Activated CD8-positive, alpha-beta T cell treated with anti-CD3 and anti-CD28 coated beads for 36 hours (primary cell): ENCODE measurements around the gene LFNG. TPM values are rescaled to one million over a fixed set of nuclear protein-coding genes. Genes with fewer than 3 reads are reported as not detected.

Source experiments
- ATAC-seq: fragments of 200-7000 bp; cut with Tn5 transposase; one replicate; pipeline ENCODE4 v1.10.0; 2021; ENCODE audit warnings: mild to moderate bottlenecking, moderate library complexity
- CTCF ChIA-PET: fragments of 350-600 bp; sonication (Branson Sonifier 250); formaldehyde crosslinking; loops from one replicate; lab custom pipeline; 2021; ENCODE audit warnings: antibody characterized with exemption; lab: Charles Lee
- POLR2A ChIA-PET: fragments of 350-600 bp; sonication (Branson Sonifier 250); formaldehyde crosslinking; loops from one replicate; lab custom pipeline; 2021; ENCODE audit warnings: antibody characterized with exemption; lab: Charles Lee
- DNase-seq: peaks from one replicate; pipeline ENCODE4 v3.0.0-alpha.2; 2020
- H3K27ac Mint-ChIP-seq: one replicate; pipeline ENCODE4 v1.8.0; 2021; ENCODE audit warnings: mild to moderate bottlenecking, mixed read lengths
- H3K27me3 Mint-ChIP-seq: one replicate; pipeline ENCODE4 v1.8.0; 2021; ENCODE audit warnings: mixed read lengths
- H3K36me3 Mint-ChIP-seq: one replicate; pipeline ENCODE4 v1.8.0; 2021; ENCODE audit warnings: low read depth, mixed read lengths
- H3K4me1 Mint-ChIP-seq: one replicate; pipeline ENCODE4 v1.8.0; 2021; ENCODE audit warnings: low read depth, mixed read lengths
- H3K4me3 Mint-ChIP-seq: one replicate; pipeline ENCODE4 v1.8.0; 2021; ENCODE audit warnings: mild to moderate bottlenecking, moderate library complexity, mixed read lengths
- H3K9me3 Mint-ChIP-seq: one replicate; pipeline ENCODE4 v1.8.0; 2021; ENCODE audit warnings: mixed read lengths
- intact Hi-C: fragments of 100-400 bp; cut with micrococcal nuclease; formaldehyde crosslinking; loops from one replicate; pipeline ENCODE4 v1.10.0; 2022
- total RNA-seq, 2 experiments: library from RNA; stranded (reverse); gene quantifications; one replicate each; pipeline ENCODE4 v1.2.3, GENCODE V29; 2021
- TF ChIP-seq, protein P1 (sequence below): fragments of 200-600 bp; IDR thresholded peaks from one replicate; pipeline ENCODE4 v1.8.0; 2022; ENCODE audit warnings: antibody characterized with exemption, mild to moderate bottlenecking

The LFNG gene
- total RNA-seq, 2 experiments from 2014 or later, result 50.6 TPM

DNA sequence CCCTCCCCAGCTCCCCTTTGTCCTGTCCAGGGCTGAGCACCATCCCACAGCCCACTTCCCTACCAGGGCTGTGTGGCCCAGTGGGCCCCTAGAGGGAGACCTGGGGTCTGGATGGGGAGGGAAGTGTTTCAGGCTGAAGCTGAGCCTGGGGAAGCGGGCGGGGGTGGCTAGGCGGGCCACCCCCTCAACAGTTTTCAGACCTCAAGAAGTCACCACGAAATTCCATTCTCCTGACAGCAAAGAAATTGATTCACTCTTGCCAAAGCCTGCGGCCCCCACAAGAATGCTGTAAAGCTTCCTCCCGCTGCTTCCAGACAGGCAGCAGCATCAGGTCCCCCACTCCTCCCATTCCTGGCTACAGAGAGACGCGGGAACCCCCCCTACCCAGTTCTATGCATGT, 2.5 kb upstream of the LFNG start:
- peaks cover 34% of the 10 kb centered on the region for H3K4me1 Mint-ChIP-seq
- no peak for DNase-seq
- no peaks in the 10 kb centered on the region for H3K9me3 Mint-ChIP-seq
- H3K27me3 Mint-ChIP-seq, result no peaks in the 10 kb centered on the region
- ChIA-PET CTCF (interaction anchor here (1.2 kb wide), 1 partner anchor 104 kb away, joined by 3 read pairs; no protein-coding TSS in a partner anchor), POLR2A (interaction anchor here (1.0 to 2.1 kb wide), 3 partner anchors 9 to 13 kb away, joined by 3 to 7 read pairs (median 7); no protein-coding TSS in a partner anchor)
- H3K36me3 Mint-ChIP-seq, result peaks cover 8% of the 10 kb centered on the region
- intact Hi-C loops, result no loop called here
- H3K27ac Mint-ChIP-seq, result no peak overlapping the region
- TF ChIP-seq, protein P1, sequence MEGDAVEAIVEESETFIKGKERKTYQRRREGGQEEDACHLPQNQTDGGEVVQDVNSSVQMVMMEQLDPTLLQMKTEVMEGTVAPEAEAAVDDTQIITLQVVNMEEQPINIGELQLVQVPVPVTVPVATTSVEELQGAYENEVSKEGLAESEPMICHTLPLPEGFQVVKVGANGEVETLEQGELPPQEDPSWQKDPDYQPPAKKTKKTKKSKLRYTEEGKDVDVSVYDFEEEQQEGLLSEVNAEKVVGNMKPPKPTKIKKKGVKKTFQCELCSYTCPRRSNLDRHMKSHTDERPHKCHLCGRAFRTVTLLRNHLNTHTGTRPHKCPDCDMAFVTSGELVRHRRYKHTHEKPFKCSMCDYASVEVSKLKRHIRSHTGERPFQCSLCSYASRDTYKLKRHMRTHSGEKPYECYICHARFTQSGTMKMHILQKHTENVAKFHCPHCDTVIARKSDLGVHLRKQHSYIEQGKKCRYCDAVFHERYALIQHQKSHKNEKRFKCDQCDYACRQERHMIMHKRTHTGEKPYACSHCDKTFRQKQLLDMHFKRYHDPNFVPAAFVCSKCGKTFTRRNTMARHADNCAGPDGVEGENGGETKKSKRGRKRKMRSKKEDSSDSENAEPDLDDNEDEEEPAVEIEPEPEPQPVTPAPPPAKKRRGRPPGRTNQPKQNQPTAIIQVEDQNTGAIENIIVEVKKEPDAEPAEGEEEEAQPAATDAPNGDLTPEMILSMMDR, result no peak
- H3K4me3 Mint-ChIP-seq, result no peak overlapping the region
- ATAC-seq, result no peak

DNA sequence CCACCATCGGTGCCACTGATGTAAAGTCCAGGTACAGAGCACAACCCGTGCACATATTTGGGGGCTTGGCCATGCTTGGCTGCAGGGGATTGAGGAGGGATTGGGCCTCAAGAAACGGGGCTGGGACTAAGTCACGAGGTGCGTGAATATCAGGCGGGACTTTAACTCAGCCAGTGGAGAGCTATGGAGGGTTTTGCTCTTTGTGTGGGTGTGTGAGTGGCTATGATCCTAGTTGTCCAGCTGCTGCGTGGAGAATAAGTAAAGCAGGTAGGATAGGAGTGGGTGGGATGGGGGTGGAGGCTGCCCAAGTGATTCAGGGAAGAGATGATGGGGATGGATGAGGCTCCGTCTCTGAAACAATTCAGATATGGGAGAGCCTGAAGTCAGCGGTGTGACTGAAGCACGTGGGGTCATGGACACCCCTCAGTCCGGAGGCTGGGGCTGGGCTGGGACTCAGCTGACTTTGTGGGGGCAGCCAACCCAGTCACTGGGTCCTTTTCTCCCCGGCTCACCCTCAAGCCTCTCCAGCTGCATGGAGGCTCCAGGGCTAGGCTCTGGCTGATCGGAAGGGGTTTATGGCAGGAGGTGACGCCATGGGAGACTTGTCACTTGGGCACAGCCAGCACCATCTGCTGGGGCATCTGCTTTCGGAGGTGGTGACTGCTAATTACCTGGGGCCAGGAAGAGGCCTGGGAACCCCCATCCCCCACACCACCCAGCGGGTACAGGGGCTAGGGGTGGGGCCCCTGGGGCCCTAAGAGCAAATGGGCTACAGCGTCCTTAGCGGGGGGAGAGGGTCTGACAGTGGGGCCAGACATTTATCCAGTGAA, 1.7 kb upstream of the LFNG start:
- intact Hi-C loops, result no loop called here
- Mint-ChIP-seq H3K27ac (no peak overlapping the region), H3K27me3 (no peaks in the 10 kb centered on the region), H3K9me3 (no peaks in the 10 kb centered on the region), H3K36me3 (peaks cover 13% of the 10 kb centered on the region), H3K4me3 (peak overlapping the region; percentile 57), H3K4me1 (peaks cover 30% of the 10 kb centered on the region)
- ATAC-seq, result no peak
- ChIA-PET CTCF (interaction anchor here (1.0 to 1.2 kb wide), 2 partner anchors 9 to 105 kb away, joined by 3 to 4 read pairs; no protein-coding TSS in a partner anchor), POLR2A (interaction anchor here (1.0 to 2.1 kb wide), 3 partner anchors 9 to 35 kb away, joined by 3 to 7 read pairs (median 7); no protein-coding TSS in a partner anchor)
- TF ChIP-seq, protein P1, result no peak
- peak; percentile 30 for DNase-seq

DNA sequence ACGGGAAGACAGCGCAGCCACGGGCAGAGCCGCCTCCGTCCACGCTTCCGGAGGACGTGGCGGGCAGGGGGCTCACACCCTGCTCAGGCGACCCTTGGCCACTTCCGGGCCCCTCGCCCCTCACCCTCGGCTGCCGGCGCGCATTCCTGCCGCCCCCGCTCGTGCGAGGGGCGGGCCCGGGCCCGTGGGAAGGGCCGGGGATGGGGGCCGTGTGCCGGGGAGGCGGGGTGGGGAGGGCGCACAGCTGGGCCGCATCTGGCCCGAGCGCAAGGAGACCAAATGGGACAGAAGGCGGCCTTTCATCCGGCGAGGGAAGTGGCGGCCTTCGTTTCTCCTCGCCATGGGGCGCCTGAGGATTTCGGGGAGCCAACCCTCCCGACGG, 846 bp upstream of the LFNG start:
- TF ChIP-seq, protein P1, result no peak
- Mint-ChIP-seq H3K9me3 (no peaks in the 10 kb centered on the region), H3K4me1 (peaks cover 28% of the 10 kb centered on the region), H3K4me3 (peak overlapping the region; percentile 65), H3K36me3 (peaks cover 17% of the 10 kb centered on the region), H3K27ac (peak overlapping the region; percentile 68), H3K27me3 (no peaks in the 10 kb centered on the region)
- ChIA-PET CTCF (no interaction called here), POLR2A (interaction anchor here (0.8 to 2.1 kb wide), 3 partner anchors 11 to 106 kb away, joined by 3 to 7 read pairs (median 4); no protein-coding TSS in a partner anchor)
- no peak for ATAC-seq
- no peak for DNase-seq
- intact Hi-C loops, result no loop called here

DNA sequence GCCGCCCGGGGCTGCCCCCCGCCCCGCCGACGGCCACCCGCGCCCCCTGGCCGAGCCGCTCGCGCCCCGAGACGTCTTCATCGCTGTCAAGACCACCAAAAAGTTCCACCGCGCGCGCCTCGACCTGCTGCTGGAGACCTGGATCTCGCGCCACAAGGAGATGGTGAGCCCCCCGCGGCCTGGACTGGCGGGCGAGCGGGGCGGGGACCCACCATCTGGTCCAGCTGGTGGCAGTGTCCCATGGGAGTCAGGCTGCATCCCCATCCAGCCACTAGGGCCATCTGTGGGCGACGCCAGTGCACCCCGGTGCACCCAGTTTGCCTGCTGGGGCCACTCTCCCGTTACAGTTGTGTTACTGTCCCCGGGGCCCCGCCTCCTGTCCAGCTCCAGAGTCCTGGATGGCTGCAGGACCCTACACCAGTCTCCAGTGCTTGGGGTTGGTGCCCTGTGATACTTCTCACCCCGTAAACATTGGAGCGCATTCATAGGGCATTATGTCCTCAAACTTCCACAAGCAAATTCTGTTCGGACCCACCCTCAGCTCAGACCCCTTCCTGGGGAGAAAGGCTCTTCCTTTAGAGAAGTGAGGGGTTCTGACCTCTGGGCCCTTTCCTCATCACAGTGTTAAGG, 672 bp downstream of the LFNG start:
- ChIA-PET CTCF (interaction anchor here (0.9 kb wide), 1 partner anchor 51 kb away, joined by 3 read pairs; no protein-coding TSS in a partner anchor), POLR2A (interaction anchor here (1.0 to 6.0 kb wide), 4 partner anchors 10 to 39 kb away, joined by 3 to 60 read pairs (median 5); partner anchors contain the start of gene IQCE)
- ATAC-seq, result no peak
- Mint-ChIP-seq H3K27me3 (no peaks in the 10 kb centered on the region), H3K4me1 (peaks cover 28% of the 10 kb centered on the region), H3K27ac (peak overlapping the region; percentile 87), H3K9me3 (no peaks in the 10 kb centered on the region), H3K36me3 (peaks cover 17% of the 10 kb centered on the region), H3K4me3 (peak overlapping the region; percentile 97)
- intact Hi-C loops, result loop anchor here (5.0 to 10.0 kb wide), 3 partner anchors 43 to 115 kb away; partner anchors contain the start of genes CHST12 and GRIFIN
- TF ChIP-seq, protein P1, result no peak
- peak; percentile 56 for DNase-seq
